Measurements from ENCODE around the gene NIPBL.

DNA sequence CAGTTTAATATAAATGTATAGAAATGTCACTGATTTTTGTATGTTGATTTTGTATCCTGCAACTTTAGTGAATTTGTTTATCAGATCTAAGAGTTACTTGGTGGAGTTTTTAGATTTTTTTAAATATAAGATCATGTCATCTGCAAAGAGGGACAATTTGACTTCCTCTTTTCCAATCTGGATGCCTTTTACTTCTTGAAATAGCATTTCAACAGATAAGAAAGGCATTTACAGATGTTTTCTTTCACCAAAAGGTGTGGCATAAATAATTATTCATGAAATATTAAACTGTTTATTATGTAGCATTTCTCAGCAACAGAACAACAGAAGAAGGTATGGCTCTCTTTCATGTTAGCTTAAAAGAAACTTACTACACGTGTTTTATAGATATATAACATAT lies 34.9 kb upstream of the NIPBL start:
- TF ChIP-seq GATA2 (IDR thresholded peaks at IDR 0.05; ENCODE audit: low read depth, low read length), result no peak
- TF ChIP-seq GATA3 (IDR thresholded peaks at IDR 0.05; ENCODE audit: low read depth, low read length), result no peak

Measured in SH-SY5Y (cell line).